B cell (primary cell): ENCODE data around the gene SEMA7A. TPM values are rescaled to one million over a fixed set of nuclear protein-coding genes. Genes with fewer than 3 reads are reported as not detected.

ENCODE experiments used
- ATAC-seq: fragments of 200-7000 bp; cut with Tn5 transposase; one replicate; pipeline ENCODE4 v1.10.0; 2021; ENCODE audit warnings: low read depth, mild to moderate bottlenecking, moderate number of reproducible peaks, moderate library complexity
- CTCF ChIA-PET: fragments of 350-600 bp; sonication (Branson Sonifier 250); formaldehyde crosslinking; loops from one replicate; lab custom pipeline; 2021; ENCODE audit warnings: antibody characterized with exemption, inconsistent platforms; lab: Charles Lee
- POLR2A ChIA-PET: fragments of 350-600 bp; sonication (Branson Sonifier 250); formaldehyde crosslinking; loops from one replicate; lab custom pipeline; 2021; ENCODE audit warnings: antibody characterized with exemption; lab: Charles Lee
- DNase-seq: peaks from one replicate; pipeline ENCODE4 v3.0.0; 2013
- H2AFZ ChIP-seq: 2 replicates; pipeline ENCODE4 v1.6.1; 2012; ENCODE audit warnings: mild to moderate bottlenecking, low read depth, low read length; ENCODE audit not compliant: insufficient read depth, poor library complexity, severe bottlenecking
- H3K27ac ChIP-seq, 2 donors: 1 replicate in 1 of 2; 2 replicates in 1 of 2; pipeline ENCODE4 v1.5.1; 2012 to 2013; ENCODE audit warnings: low read length in 2 of 2, mild to moderate bottlenecking in 2 of 2, moderate library complexity in 1 of 2
- H3K27me3 ChIP-seq, 4 experiments: fragments of 200-600 bp in 1 of 4; sonication (generic) in 1 of 4; replicated peaks in 1 of 4; 1 replicate in 2 of 4; 2 replicates in 2 of 4; pipeline versions ENCODE4 v1.6.1 to v1.7.0; 2013 to 2016; ENCODE audit warnings: low read length in 3 of 4, mild to moderate bottlenecking in 2 of 4, mixed read lengths in 1 of 4, moderate library complexity in 1 of 4; ENCODE audit not compliant: insufficient read depth in 4 of 4, control insufficient read depth in 3 of 4; ENCODE audit errors: control extremely low read depth in 1 of 4
- H3K36me3 ChIP-seq, 2 experiments: replicated peaks in 1 of 2; 1 replicate in 1 of 2; 2 replicates in 1 of 2; pipeline versions ENCODE4 v1.6.1 to v1.7.1; 2013; ENCODE audit warnings: low read length in 1 of 2; ENCODE audit not compliant: insufficient read depth in 2 of 2, control insufficient read depth in 1 of 2; ENCODE audit errors: control extremely low read depth in 1 of 2, extremely low read depth in 1 of 2
- H3K4me1 ChIP-seq, 2 donors: fragments of 200-600 bp in 1 of 2; sonication (generic) in 1 of 2; 1 replicate in 1 of 2; 2 replicates in 1 of 2; pipeline versions ENCODE4 v1.5.1 to v1.6.1; 2013 to 2017; ENCODE audit warnings: low read length in 2 of 2; ENCODE audit not compliant: control insufficient read depth in 2 of 2, insufficient read depth in 2 of 2
- H3K4me2 ChIP-seq: replicated peaks from 2 replicates; pipeline ENCODE3; 2012; ENCODE audit warnings: mild to moderate bottlenecking, low read depth, low read length; ENCODE audit not compliant: poor library complexity, severe bottlenecking
- H3K4me3 ChIP-seq, 5 experiments: fragments of 200-600 bp in 1 of 5; sonication (generic) in 1 of 5; 1 replicate in 3 of 5; 2 replicates in 2 of 5; pipeline versions ENCODE4 v1.5.1 to v1.7.0; 2011 to 2016; ENCODE audit warnings: low read length in 4 of 5, mild to moderate bottlenecking in 4 of 5, low read depth in 2 of 5, control low read depth in 1 of 5, moderate library complexity in 1 of 5; ENCODE audit not compliant: insufficient read depth in 1 of 5; ENCODE audit errors: control extremely low read depth in 1 of 5, extremely low read depth in 1 of 5
- H3K79me2 ChIP-seq: fragments of 200-600 bp; sonication (generic); one replicate; pipeline ENCODE4 v1.6.0; 2016; ENCODE audit warnings: low read length; ENCODE audit not compliant: control insufficient read depth, insufficient read depth
- H3K9ac ChIP-seq: fragments of 200-600 bp; sonication (generic); 2 replicates; pipeline ENCODE4 v1.6.1; 2017; ENCODE audit warnings: mild to moderate bottlenecking, low read length, moderate library complexity
- H3K9me3 ChIP-seq, 3 donors: one replicate each; pipeline versions ENCODE4 v1.6.1 to v1.7.1; 2013; ENCODE audit warnings: low read length in 2 of 3; ENCODE audit not compliant: control insufficient read depth in 2 of 3, insufficient read depth in 1 of 3; ENCODE audit errors: control extremely low read depth in 1 of 3
- H4K20me1 ChIP-seq: 2 replicates; pipeline ENCODE4 v1.6.0; 2012; ENCODE audit warnings: mild to moderate bottlenecking, low read length; ENCODE audit not compliant: insufficient read depth, control insufficient read depth, poor library complexity, severe bottlenecking
- H3K27ac Mint-ChIP-seq: one replicate; pipeline ENCODE4 v1.8.0; 2021; ENCODE audit warnings: mixed read lengths
- H3K27me3 Mint-ChIP-seq: one replicate; pipeline ENCODE4 v1.8.0; 2021; ENCODE audit warnings: mixed read lengths
- H3K4me1 Mint-ChIP-seq: one replicate; pipeline ENCODE4 v1.8.0; 2021; ENCODE audit warnings: mixed read lengths
- H3K4me3 Mint-ChIP-seq: one replicate; pipeline ENCODE4 v1.8.0; 2021; ENCODE audit warnings: mixed read lengths
- H3K9me3 Mint-ChIP-seq: one replicate; pipeline ENCODE4 v1.8.0; 2022; ENCODE audit warnings: mixed read lengths; ENCODE audit not compliant: insufficient read depth
- EZH2 ChIP-seq: IDR thresholded peaks from 2 replicates; pipeline ENCODE4 v1.6.1; 2012; ENCODE audit warnings: borderline replicate concordance, low read depth, mild to moderate bottlenecking, moderate library complexity, low read length; ENCODE audit not compliant: insufficient read depth, poor library complexity, severe bottlenecking
- WGBS: methylation state at CpG from one replicate; pipeline ENCODE4 v1.1.5; 2013; ENCODE audit warnings: missing lambda C conversion rate; ENCODE audit not compliant: insufficient coverage; 5-methylcytosine and 5-hydroxymethylcytosine counted together
- intact Hi-C: fragments of 100-400 bp; cut with micrococcal nuclease; formaldehyde crosslinking; loops from one replicate; pipeline ENCODE4 v1.10.0; 2022
- polyA plus RNA-seq: library from polyadenylated mRNA; depleted of rRNA; stranded (reverse); fragments of >200 nt; gene quantifications from 2 replicates; pipeline ENCODE4 v1.2.3, GENCODE V29; 2012
- total RNA-seq, 2 donors: library from RNA; stranded (reverse); fragments of 120-200 nt in 1 of 2; gene quantifications; 1 replicate in 1 of 2; 2 replicates in 1 of 2; pipeline versions ENCODE4 v1.2.3 to v1.2.4, GENCODE V29; 2013 to 2022
- TF ChIP-seq, protein P1 (sequence below): fragments of 200-600 bp; IDR thresholded peaks from one replicate; pipeline ENCODE4 v1.8.0; 2022; ENCODE audit warnings: antibody characterized with exemption, mild to moderate bottlenecking

Gene SEMA7A
- total and polyA plus RNA-seq, 2 donors (not counting 1 experiment from before 2014, with no cell fraction given): 42.0 to 44.2 TPM

DNA sequence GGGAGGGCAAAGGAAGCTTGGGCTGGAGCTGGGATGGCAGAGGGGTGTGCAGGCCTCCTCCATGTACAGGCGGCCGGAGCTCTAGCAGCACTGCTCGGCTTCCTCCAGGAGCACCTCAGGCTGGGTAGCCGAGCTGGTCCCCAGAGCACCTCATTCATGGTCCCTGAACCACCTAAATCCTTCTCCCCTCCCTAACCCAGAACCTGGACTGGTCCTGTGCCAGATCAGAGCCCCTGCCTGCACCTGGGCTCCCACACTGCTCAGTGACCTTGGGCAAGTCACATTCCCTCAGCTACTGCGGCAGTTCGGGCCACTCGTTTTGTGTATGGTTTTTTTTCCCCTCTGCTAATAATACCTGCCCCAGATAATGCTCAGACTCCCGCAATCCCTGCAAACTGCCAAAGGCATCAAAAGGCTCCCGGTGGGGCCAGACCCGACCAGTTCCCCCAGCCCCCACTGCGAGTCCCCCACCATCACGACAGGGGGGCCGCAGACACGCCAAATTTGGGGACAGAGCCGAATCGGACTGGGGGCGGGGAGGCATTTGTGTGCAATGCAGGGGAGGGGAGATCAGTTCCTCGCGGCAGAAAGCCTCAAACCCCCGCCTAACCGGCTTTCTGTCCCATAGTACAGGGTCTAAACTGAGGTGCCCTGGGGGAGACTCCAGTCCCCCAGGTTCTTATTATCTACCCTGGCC is 1.3 kb downstream of the SEMA7A start:
- intact Hi-C loops: loop anchor here (10.0 kb wide), 1 partner anchor 352 kb away; the partner anchor contains the start of gene CSK
- CTCF ChIA-PET: interaction anchor here (0.8 to 26.1 kb wide), 7 partner anchors 8 to 351 kb away, joined by 3 to 855 read pairs (median 4); no protein-coding TSS in a partner anchor
- peak overlapping the region; percentile 96 for H3K4me3 Mint-ChIP-seq

More for the DNA sequence above, 1.3 kb downstream of the SEMA7A start:
- TF ChIP-seq, protein P1, sequence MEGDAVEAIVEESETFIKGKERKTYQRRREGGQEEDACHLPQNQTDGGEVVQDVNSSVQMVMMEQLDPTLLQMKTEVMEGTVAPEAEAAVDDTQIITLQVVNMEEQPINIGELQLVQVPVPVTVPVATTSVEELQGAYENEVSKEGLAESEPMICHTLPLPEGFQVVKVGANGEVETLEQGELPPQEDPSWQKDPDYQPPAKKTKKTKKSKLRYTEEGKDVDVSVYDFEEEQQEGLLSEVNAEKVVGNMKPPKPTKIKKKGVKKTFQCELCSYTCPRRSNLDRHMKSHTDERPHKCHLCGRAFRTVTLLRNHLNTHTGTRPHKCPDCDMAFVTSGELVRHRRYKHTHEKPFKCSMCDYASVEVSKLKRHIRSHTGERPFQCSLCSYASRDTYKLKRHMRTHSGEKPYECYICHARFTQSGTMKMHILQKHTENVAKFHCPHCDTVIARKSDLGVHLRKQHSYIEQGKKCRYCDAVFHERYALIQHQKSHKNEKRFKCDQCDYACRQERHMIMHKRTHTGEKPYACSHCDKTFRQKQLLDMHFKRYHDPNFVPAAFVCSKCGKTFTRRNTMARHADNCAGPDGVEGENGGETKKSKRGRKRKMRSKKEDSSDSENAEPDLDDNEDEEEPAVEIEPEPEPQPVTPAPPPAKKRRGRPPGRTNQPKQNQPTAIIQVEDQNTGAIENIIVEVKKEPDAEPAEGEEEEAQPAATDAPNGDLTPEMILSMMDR: no peak
- no peak for TF ChIP-seq EZH2
- H3K27ac Mint-ChIP-seq: peak overlapping the region; percentile 91
- Histone ChIP-seq H2AFZ (peak overlapping the region; percentile 6), H3K27ac (peak overlapping the region; percentile 34 to 75), H3K36me3 (peaks cover 0 to 4% of the 10 kb centered on the region in 2 experiments), H4K20me1 (peaks cover 53% of the 10 kb centered on the region), H3K79me2 (peaks cover 64% of the 10 kb centered on the region), H3K4me1 (peaks cover 65 to 78% of the 10 kb centered on the region in 2 donors), H3K27me3 (no peaks in the 10 kb centered on the region), H3K9me3 (no peaks in the 10 kb centered on the region), H3K9ac (peak overlapping the region; percentile 86), H3K4me2 (peak overlapping the region; percentile 91), H3K4me3 (peak overlapping the region; percentile 38 to 89 (median 82))
- no peaks in the 10 kb centered on the region for H3K27me3 Mint-ChIP-seq
- H3K4me1 Mint-ChIP-seq: peaks cover 80% of the 10 kb centered on the region
- no peak for ATAC-seq
- POLR2A ChIA-PET: interaction anchor here (0.8 to 5.3 kb wide), 7 partner anchors 10 to 49 kb away, joined by 3 to 35 read pairs (median 8); no protein-coding TSS in a partner anchor
- WGBS: 17% methylated on average over 13 of the region's 21 CpGs
- no peaks in the 10 kb centered on the region for H3K9me3 Mint-ChIP-seq
- DNase-seq: peak; percentile 47
